ENCODE data around the gene SLC22A9. TPM values are rescaled to one million over a fixed set of nuclear protein-coding genes. Genes with fewer than 3 reads are reported as not detected.
"Not testable (repeated sequence)": the region's sequence is repeated elsewhere in the genome, so short reads cannot be mapped to it uniquely, and the experiment has no call there.

The SLC22A9 gene
- total and polyA plus RNA-seq, 2 experiments from 2014 or later = 0.09 TPM; not detected in 1

GRCh38 chr11:63427971-63428508, 58.5 kb downstream of the SLC22A9 start:
- no peak for DNase-seq (ENCODE audit: low read depth in 1 of 2, low spot score in 1 of 2)
- Histone ChIP-seq H3K27ac (no peak overlapping the region), H3K36me3 (no peaks in the 10 kb centered on the region), H3K4me3 (no peak overlapping the region), H3K9me3 (ENCODE audit: low read depth) (no peaks in the 10 kb centered on the region), H3K27me3 (no peaks in the 10 kb centered on the region), H3K4me1 (ENCODE audit: low read depth) (no peaks in the 10 kb centered on the region)
- no peak for TF ChIP-seq CTCF (IDR thresholded peaks at IDR 0.05; ENCODE audit: low read depth, low read length)

GRCh38 chr11:63430731-63431130, 61.1 kb downstream of the SLC22A9 start:
- not testable (repeated sequence) for H3K27me3 ChIP-seq; DNase-seq (ENCODE audit: low read depth in 1 of 2, low spot score in 1 of 2); H3K27ac ChIP-seq; H3K9me3 ChIP-seq (ENCODE audit: low read depth); H3K36me3 ChIP-seq; H3K4me1 ChIP-seq (ENCODE audit: low read depth); H3K4me3 ChIP-seq

GRCh38 chr11:63435351-63435750, 65.8 kb downstream of the SLC22A9 start:
- not testable (repeated sequence) for H3K27ac ChIP-seq; H3K27me3 ChIP-seq; H3K4me1 ChIP-seq (ENCODE audit: low read depth); DNase-seq (ENCODE audit: low read depth in 1 of 2, low spot score in 1 of 2); H3K4me3 ChIP-seq; H3K36me3 ChIP-seq; H3K9me3 ChIP-seq (ENCODE audit: low read depth)

GRCh38 chr11:63435831-63436230, 66.2 kb downstream of the SLC22A9 start:
- not testable (repeated sequence) for H3K27ac ChIP-seq; H3K36me3 ChIP-seq; H3K27me3 ChIP-seq; DNase-seq (ENCODE audit: low read depth in 1 of 2, low spot score in 1 of 2); H3K9me3 ChIP-seq (ENCODE audit: low read depth); H3K4me3 ChIP-seq; H3K4me1 ChIP-seq (ENCODE audit: low read depth)

- H3K27me3 ChIP-seq = no peaks in the 10 kb centered on the region
- H3K36me3 ChIP-seq = no peaks in the 10 kb centered on the region
- no peak overlapping the region for H3K4me3 ChIP-seq
- no peaks in the 10 kb centered on the region for H3K4me1 ChIP-seq (ENCODE audit: low read depth)
- no peak overlapping the region for H3K27ac ChIP-seq
- TF ChIP-seq CTCF (IDR thresholded peaks at IDR 0.05; ENCODE audit: low read depth, low read length) = no peak
- H3K9me3 ChIP-seq (ENCODE audit: low read depth) = no peaks in the 10 kb centered on the region
- no peak for DNase-seq (ENCODE audit: low read depth in 1 of 2, low spot score in 1 of 2)
Measured at GRCh38 chr11:63443714-63444113, 74.1 kb downstream of the SLC22A9 start.

GRCh38 chr11:63444160-63444559, 74.6 kb downstream of the SLC22A9 start:
- Histone ChIP-seq H3K27me3 (no peaks in the 10 kb centered on the region), H3K9me3 (ENCODE audit: low read depth) (no peaks in the 10 kb centered on the region), H3K36me3 (no peaks in the 10 kb centered on the region), H3K4me1 (ENCODE audit: low read depth) (no peaks in the 10 kb centered on the region), H3K4me3 (no peak overlapping the region), H3K27ac (no peak overlapping the region)
- DNase-seq (ENCODE audit: low read depth in 1 of 2, low spot score in 1 of 2) = no peak
- no peak for TF ChIP-seq CTCF (IDR thresholded peaks at IDR 0.05; ENCODE audit: low read depth, low read length)

- Histone ChIP-seq H3K9me3 (ENCODE audit: low read depth) (no peaks in the 10 kb centered on the region), H3K36me3 (no peaks in the 10 kb centered on the region), H3K27me3 (no peaks in the 10 kb centered on the region), H3K4me3 (no peak overlapping the region), H3K27ac (no peak overlapping the region), H3K4me1 (ENCODE audit: low read depth) (no peaks in the 10 kb centered on the region)
- no peak for DNase-seq (ENCODE audit: low read depth in 1 of 2, low spot score in 1 of 2)
- TF ChIP-seq CTCF (IDR thresholded peaks at IDR 0.05; ENCODE audit: low read depth, low read length) = no peak
Measured at GRCh38 chr11:63445118-63445517, 75.5 kb downstream of the SLC22A9 start.

Data from cardiac muscle cell (in vitro differentiated cells and primary cell).